NCI-H748 (cell line): ENCODE measurements around the gene PBX4.

Experiments used
- DNase-seq: peaks from one replicate; lab custom pipeline; 2025; ENCODE audit not compliant: unreplicated experiment; lab: John Stamatoyannopoulos, UW

The PBX4 gene

DNA sequence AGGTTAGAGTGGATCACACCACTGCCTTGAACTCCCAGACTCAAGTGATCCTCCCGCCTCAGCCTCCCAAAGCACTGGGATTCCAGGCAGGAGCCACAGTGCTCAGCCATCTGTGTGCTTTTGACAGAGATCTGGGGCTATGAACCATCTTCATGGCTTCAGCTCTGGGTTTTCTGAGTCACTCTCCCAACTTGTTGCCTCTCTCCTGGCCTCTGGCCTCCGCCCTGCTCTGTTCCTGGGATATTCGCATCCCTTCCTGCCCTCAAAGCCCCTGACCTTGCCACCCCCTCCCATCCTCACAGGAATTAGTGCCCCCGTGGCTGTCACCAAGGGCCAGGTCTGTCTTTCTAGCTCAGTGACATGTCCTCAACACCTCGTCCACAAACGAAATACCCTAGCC is 30.7 kb upstream of the PBX4 start:
- DNase-seq = no peak

GRCh38 chr19:19647037-19647835 is 28.7 kb upstream of the PBX4 start:
- DNase-seq = no peak

GRCh38 chr19:19645233-19645870 is 26.9 kb upstream of the PBX4 start:
- DNase-seq = no peak

- DNase-seq = no peak
Observed at GRCh38 chr19:19644054-19644388, 25.5 kb upstream of the PBX4 start.

GRCh38 chr19:19643158-19644053 is 24.9 kb upstream of the PBX4 start, which contains the start of gene GMIP:
TSS of gene GMIP (minus strand) at chr19:19643657. CDS start at chr19:19643529, 128 bp downstream.
- DNase-seq = peak; percentile 80

DNA sequence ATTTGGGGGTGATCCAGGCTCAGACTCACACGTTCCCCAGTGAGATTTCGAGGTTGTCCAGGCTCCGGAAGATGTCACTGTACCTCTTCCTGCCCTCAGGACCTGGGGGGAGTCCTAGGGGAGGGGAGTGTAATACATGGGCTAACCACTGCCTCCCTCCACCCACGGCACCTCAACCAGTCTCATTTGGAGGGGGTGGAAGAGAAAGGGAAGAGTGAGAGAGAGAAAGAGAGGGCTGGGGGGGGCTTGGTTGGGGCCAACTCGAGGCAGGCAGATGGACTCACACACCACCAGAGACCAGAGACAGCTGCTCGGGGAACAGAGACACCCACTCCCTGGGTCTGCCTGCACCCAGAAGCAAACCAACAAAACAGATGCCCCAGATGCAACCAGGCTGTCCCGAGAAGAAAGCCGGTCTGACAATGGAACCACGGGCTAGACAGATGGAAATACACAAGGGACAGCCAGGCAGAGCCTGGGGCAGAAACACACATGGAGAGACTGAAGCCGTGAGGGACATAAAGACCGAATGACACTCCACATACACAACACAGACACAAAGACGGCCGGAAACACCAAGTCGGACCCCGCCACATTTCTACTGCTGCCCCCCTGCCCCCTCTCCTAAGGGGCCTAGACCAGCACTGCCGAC is 24.1 kb upstream of the PBX4 start:
- peak; percentile 38 for DNase-seq

DNA sequence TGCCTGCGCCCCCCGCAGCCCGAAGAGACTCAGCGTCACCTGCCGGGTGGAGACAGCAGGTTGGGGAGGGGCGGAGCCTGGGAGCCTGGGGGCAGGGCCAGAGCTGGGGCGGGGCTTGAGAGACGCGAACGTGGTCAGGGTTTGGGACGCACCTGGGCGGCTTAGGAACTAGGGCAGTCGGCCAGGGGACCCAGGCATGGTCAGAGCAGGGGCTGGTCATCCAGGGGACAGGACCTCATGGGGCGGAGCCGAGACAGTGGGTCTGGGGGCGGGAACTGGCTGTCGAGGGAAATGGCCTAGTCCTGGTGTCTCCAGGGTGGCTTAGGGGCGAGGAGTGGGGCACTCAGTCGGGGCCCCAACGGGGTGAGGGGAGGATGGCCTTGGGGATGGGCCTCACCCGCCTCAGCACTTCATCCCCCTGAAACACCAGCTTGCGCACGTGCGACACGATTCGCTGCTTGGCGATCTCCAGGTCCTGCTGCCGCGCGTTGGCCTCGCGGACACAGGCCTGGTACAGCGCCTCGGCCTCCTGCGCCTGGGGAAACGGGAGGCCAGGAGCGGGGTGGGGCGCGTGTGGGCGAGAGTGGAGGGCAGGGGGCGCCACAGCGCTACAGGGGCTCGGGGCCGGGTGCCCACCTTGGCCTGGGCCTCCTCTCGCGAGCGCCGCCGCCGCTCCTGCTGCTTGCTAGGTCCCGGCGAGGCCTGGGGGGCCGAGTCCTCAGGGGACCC is 19.2 kb upstream of the PBX4 start:
- no peak for DNase-seq

- DNase-seq = no peak
Observed at GRCh38 chr19:19637186-19637522, 18.7 kb upstream of the PBX4 start.

DNA sequence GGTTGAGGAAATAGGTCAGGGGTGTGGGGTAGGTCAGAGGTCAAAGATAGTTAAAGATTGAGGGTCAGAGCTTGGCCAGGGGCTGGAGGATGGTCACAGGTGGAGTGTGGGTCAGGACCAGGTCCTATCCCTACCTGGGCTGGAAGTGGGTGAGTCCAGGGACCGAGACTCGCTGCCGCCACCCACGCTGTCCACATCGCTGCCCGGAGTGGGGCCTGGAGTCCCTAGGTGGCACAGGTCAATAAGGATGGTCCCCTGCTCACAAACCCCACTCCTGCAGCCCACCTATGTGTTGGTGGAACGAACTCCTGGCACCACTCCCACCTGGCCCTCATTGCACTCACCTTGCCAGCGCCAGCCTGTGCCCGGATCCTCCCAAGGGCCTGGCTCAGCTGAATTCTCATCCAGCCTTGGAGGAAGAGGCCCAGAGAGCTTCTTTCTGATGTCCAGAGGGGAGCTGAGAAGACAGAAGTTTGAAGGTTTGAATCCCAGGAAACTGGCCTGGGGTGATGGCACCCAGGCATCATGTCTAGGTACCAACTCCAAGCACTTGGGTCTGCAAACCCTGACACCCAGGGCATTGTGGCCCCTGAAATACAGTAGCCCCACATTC is 18.2 kb upstream of the PBX4 start:
- no peak for DNase-seq

GRCh38 chr19:19635313-19635702 is 16.8 kb upstream of the PBX4 start:
- no peak for DNase-seq

- DNase-seq = no peak
Observed at GRCh38 chr19:19634516-19635312, 16.2 kb upstream of the PBX4 start.

GRCh38 chr19:19633711-19634515 is 15.4 kb upstream of the PBX4 start:
- no peak for DNase-seq

DNA sequence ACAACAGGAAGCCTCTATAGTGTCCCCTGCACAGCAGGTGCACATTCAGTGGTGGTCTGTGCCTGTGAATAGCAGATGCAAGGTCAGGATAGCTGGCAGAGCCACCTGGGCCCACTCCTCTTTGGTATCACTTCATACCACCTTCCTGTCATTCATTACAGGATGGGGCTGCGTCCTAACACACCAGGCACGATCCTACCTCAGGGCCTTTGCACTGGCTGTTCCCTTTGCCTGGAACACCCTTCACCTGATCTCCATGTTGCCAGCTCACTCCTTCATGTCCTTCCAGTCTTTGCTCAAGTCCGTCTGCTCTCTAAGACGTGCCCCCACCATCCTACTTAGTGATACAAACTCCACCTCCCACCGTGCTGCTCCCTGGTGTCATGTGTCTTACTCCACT is 14.2 kb upstream of the PBX4 start:
- no peak for DNase-seq

GRCh38 chr19:19631346-19631745 is 12.9 kb upstream of the PBX4 start:
- no peak for DNase-seq

DNA sequence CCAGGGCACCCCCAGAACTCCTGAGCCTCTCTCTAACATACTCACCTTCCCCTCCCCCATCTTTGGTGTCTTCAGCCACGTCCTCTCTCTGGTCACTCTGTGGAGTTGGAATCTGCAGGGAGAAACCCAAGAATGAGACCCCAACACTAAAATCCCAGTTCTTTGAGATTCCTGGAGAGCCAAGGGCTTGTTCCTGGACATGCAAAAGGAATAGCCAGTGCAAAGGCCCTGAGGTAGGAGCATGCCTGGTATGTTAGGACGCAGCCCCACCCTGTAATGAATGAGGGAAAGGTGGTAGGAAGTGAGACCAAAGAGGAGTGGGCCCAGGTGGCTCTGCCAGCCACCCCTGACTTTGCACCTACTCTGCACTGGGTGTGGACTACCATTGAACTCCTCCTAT is 11.9 kb upstream of the PBX4 start:
- DNase-seq = no peak

DNA sequence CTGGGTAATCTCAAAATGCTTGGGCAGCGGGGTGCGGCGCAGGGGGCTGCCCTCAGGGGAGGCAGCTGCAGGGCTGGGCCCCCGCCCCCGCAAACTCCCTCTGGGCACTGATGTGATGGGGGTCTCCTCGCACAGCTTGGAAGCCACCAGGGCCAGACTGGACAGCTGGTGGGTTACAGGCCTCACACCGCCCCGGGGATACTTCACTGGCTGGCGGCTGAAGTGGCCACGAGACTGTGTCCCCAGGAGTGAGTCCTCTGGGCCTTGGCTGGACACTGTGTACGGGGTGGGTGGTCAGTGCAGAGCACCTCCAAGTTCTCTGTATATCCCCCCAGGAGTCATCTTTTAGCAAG is 11.6 kb upstream of the PBX4 start:
- DNase-seq = no peak

DNA sequence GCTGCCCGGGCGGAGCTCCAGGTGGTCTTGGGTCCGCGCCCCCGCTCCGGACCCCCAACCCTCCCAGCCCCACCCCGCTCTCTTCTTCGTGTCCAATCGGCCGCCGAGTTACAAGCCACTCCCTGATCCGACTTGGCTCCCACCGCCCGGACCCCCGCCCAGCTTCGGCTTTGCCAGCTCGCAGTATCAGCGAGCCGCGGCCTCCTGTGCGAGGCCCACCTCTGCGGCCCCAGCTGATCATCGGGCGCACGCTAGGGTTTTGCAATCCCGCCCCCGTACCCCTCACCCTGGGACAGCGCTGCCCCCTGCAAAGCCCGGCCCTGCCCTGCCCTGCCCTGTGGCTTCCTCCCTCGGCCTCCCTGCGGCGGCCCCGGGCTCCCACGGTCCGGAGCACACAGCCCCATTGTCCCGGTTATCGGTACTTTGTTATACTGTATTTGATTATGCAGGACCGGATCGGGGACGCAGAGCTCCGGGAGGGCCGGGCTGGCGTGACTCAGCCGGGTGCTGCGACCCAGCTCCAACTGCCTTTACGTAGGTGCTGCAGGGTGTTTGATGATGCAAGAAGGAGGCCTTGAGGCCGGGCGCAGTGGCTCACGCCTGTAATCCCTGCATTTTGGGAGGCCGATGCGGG is 10.1 kb upstream of the PBX4 start:
- DNase-seq = peak; percentile 86
